HepG2 (cell line): ENCODE measurements around the gene GPR55. TPM values are rescaled to one million over a fixed set of nuclear protein-coding genes. Genes with fewer than 3 reads are reported as not detected.

Experiments
- FLYWCH1 ChIP-seq: sonication (generic); formaldehyde crosslinking; IDR thresholded peaks from 2 replicates; pipeline ENCODE4 v1.8.1; 2023; ENCODE audit warnings: mild to moderate bottlenecking, missing genetic modification reagents
- HNRNPLL ChIP-seq: fragments of 200-400 bp; formaldehyde crosslinking; IDR thresholded peaks from 2 replicates; pipeline ENCODE4 v1.6.1; 2017; ENCODE audit warnings: mild to moderate bottlenecking, low read depth, low read length; ENCODE audit not compliant: poor library complexity, severe bottlenecking
- KMT2B ChIP-seq: IDR thresholded peaks from 2 replicates; pipeline ENCODE4 v1.6.1; 2016; ENCODE audit warnings: missing genetic modification reagents, missing compliant biosample characterization
- MAFK ChIP-seq, 2 experiments: IDR thresholded peaks in 1 of 2; conservative IDR thresholded peaks in 1 of 2; 2 replicates each; pipeline ENCODE4 v1.6.1; 2011; ENCODE audit warnings: improper control_type of control experiment in 2 of 2, low read length in 2 of 2
- MIER3 ChIP-seq: IDR thresholded peaks from 2 replicates; pipeline ENCODE4 v1.6.1; 2016; ENCODE audit warnings: missing compliant biosample characterization, borderline replicate concordance
- NR2C2 ChIP-seq: sonication (generic); formaldehyde crosslinking; IDR thresholded peaks from 2 replicates; pipeline ENCODE4 v1.4.0; 2020; ENCODE audit warnings: missing genetic modification reagents, mild to moderate bottlenecking, moderate library complexity, borderline replicate concordance
- polyA plus RNA-seq, 8 experiments: library from polyadenylated mRNA; depleted of rRNA in 3 of 8; stranded (reverse) in 7 of 8; unstranded in 1 of 8; fragments of >200 nt; fragmentation: Illumina TruSeq in 4 of 8; extraction: Trizol in 4 of 8; gene quantifications; 2 replicates each; pipeline versions ENCODE4 v1.2.1 to v1.2.3, GENCODE V29; 2011 to 2016; ENCODE audit warnings: low read depth in 4 of 8, missing spikeins in 1 of 8, mixed read lengths in 1 of 8; ENCODE audit not compliant: insufficient read depth in 1 of 8
- total RNA-seq, 5 experiments: library from RNA; depleted of rRNA; stranded (reverse); fragments of >200 nt; fragmentation: Illumina TruSeq; extraction: Trizol; gene quantifications; 2 replicates each; pipeline ENCODE4 v1.2.3, GENCODE V29; 2016; ENCODE audit warnings: low read depth in 1 of 5
- TF ChIP-seq, protein P1 (sequence below), 2 experiments: sonication (generic) in 1 of 2; formaldehyde crosslinking in 1 of 2; IDR thresholded peaks; 2 replicates each; pipeline versions ENCODE4 v1.6.1 to v1.9.0; 2014 to 2022; ENCODE audit warnings: antibody characterized with exemption in 1 of 2, borderline replicate concordance in 1 of 2, inconsistent platforms in 1 of 2, low read depth in 1 of 2, missing genetic modification reagents in 1 of 2

GPR55 gene
- total and polyA plus RNA-seq, 2 of the 13 experiments (the other 11 are each of a cell fraction or from before 2014, with no cell fraction given) = not detected

GRCh38 chr2:230893841-230894781 is 30.9 kb downstream of the GPR55 start (continued):
- TF ChIP-seq MIER3 (CRISPR knock-in tag) (no peak), NR2C2 (CRISPR knock-in tag) (no peak), KMT2B (CRISPR knock-in tag) (no peak), MAFK (conservative IDR thresholded peaks at IDR 0.05 in 1 of 2, IDR thresholded peaks at IDR 0.05 in 1 of 2; ENCODE audit: low read length in 2 of 2) (no peak), HNRNPLL (no peak), FLYWCH1 (CRISPR knock-in tag) (no peak)
- TF ChIP-seq, protein P1, sequence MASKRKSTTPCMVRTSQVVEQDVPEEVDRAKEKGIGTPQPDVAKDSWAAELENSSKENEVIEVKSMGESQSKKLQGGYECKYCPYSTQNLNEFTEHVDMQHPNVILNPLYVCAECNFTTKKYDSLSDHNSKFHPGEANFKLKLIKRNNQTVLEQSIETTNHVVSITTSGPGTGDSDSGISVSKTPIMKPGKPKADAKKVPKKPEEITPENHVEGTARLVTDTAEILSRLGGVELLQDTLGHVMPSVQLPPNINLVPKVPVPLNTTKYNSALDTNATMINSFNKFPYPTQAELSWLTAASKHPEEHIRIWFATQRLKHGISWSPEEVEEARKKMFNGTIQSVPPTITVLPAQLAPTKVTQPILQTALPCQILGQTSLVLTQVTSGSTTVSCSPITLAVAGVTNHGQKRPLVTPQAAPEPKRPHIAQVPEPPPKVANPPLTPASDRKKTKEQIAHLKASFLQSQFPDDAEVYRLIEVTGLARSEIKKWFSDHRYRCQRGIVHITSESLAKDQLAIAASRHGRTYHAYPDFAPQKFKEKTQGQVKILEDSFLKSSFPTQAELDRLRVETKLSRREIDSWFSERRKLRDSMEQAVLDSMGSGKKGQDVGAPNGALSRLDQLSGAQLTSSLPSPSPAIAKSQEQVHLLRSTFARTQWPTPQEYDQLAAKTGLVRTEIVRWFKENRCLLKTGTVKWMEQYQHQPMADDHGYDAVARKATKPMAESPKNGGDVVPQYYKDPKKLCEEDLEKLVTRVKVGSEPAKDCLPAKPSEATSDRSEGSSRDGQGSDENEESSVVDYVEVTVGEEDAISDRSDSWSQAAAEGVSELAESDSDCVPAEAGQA (IDR thresholded peaks at IDR 0.05; ENCODE audit: low read depth) = no peak
- TF ChIP-seq, protein P1 (CRISPR knock-in tag; IDR thresholded peaks at IDR 0.05; ENCODE audit: borderline replicate concordance) = no peak
